HEK293T (cell line): ENCODE data around the gene DKK3.

Experiments
- CTCF ChIA-PET: fragments of 350-600 bp; formaldehyde crosslinking; extraction: SDS; loops from one replicate; lab custom pipeline; 2021; ENCODE audit warnings: antibody characterized with exemption, inconsistent platforms; lab: Yijun Ruan, JAX
- POLR2A ChIA-PET: fragments of 350-600 bp; formaldehyde crosslinking; extraction: SDS; loops from one replicate; lab custom pipeline; 2020; ENCODE audit warnings: antibody characterized with exemption, inconsistent platforms; lab: Yijun Ruan, JAX
- DNase-seq: peaks from one replicate; pipeline ENCODE4 v3.0.0; 2012; ENCODE audit warnings: mixed read lengths; ENCODE audit errors: extremely low spot score
- ARNT ChIP-seq: fragments of 450-650 bp; IDR thresholded peaks from 2 replicates; pipeline ENCODE4 v1.6.1; 2017; ENCODE audit warnings: mild to moderate bottlenecking
- BHLHE40 ChIP-seq: fragments of 450-650 bp; IDR thresholded peaks from 2 replicates; pipeline ENCODE4 v1.6.1; 2016; ENCODE audit warnings: mild to moderate bottlenecking, moderate library complexity, borderline replicate concordance
- CTBP1 ChIP-seq: fragments of 450-650 bp; IDR thresholded peaks from 2 replicates; pipeline ENCODE4 v1.6.1; 2016; ENCODE audit warnings: borderline replicate concordance
- ELF4 ChIP-seq: fragments of 450-650 bp; IDR thresholded peaks from 2 replicates; pipeline ENCODE4 v1.6.1; 2017; ENCODE audit warnings: antibody characterized with exemption
- FOXA1 ChIP-seq: fragments of 450-650 bp; IDR thresholded peaks from 2 replicates; pipeline ENCODE4 v1.6.1; 2016; ENCODE audit warnings: mild to moderate bottlenecking
- FOXK2 ChIP-seq: fragments of 450-650 bp; IDR thresholded peaks from 2 replicates; pipeline ENCODE4 v1.6.1; 2016; ENCODE audit warnings: mild to moderate bottlenecking
- FOXM1 ChIP-seq: fragments of 450-650 bp; IDR thresholded peaks from 2 replicates; pipeline ENCODE4 v1.6.1; 2017; ENCODE audit warnings: mild to moderate bottlenecking, borderline replicate concordance
- HDGF ChIP-seq: fragments of 450-650 bp; IDR thresholded peaks from 2 replicates; pipeline ENCODE4 v1.6.1; 2017; ENCODE audit warnings: antibody characterized with exemption, borderline replicate concordance
- L3MBTL2 ChIP-seq: fragments of 450-650 bp; conservative IDR thresholded peaks from 2 replicates; pipeline ENCODE4 v1.6.1; 2016; ENCODE audit warnings: mild to moderate bottlenecking
- LEF1 ChIP-seq: fragments of 450-650 bp; IDR thresholded peaks from 2 replicates; pipeline ENCODE4 v1.6.1; 2017; ENCODE audit warnings: mild to moderate bottlenecking, borderline replicate concordance
- NFRKB ChIP-seq: fragments of 450-650 bp; IDR thresholded peaks from 2 replicates; pipeline ENCODE4 v1.6.1; 2016; ENCODE audit warnings: mild to moderate bottlenecking, moderate library complexity
- SP1 ChIP-seq: fragments of 450-650 bp; IDR thresholded peaks from 2 replicates; pipeline ENCODE4 v1.6.1; 2017
- SUZ12 ChIP-seq: fragments of 450-650 bp; IDR thresholded peaks from 2 replicates; pipeline ENCODE4 v1.6.1; 2016; ENCODE audit warnings: mild to moderate bottlenecking
- TARDBP ChIP-seq: fragments of 450-650 bp; IDR thresholded peaks from 2 replicates; pipeline ENCODE4 v1.6.1; 2016
- ZNF384 ChIP-seq: fragments of 450-650 bp; IDR thresholded peaks from 2 replicates; pipeline ENCODE4 v1.6.1; 2016
- TF ChIP-seq, protein P1 (sequence below): fragments of 450-650 bp; IDR thresholded peaks from 2 replicates; pipeline ENCODE4 v1.6.1; 2016

DKK3 gene

DNA sequence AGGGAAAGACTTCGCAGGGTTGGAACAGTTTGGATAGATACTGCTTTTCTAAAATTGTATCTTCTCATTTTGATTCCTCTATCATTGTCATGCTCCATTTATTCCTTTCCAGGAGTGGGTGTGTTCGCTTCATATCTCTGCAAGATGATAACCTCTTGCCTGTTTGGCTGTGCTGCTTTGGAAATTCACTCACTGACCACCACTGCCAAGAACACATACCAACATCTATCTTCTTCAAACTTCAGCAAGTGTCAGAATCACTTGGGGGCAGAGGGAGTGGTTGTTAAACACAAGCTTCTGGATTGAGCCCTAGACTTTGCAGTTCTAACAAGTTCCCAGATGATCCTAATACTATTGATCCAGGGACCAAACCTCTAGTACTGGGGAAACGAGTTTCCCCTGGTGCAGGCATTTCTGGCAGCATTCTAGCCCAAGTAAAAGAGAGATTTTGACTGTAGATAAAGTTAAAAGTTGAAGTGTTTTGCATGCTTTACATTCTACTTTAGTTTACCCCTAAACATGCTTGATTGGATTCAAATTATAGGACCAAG, 11.5 kb upstream of the DKK3 start:
- POLR2A ChIA-PET = interaction anchor here (0.6 kb wide), 1 partner anchor 479 kb away, joined by 4 read pairs; no protein-coding TSS in a partner anchor
- CTCF ChIA-PET = interaction anchor here (0.6 kb wide), 1 partner anchor 51 kb away, joined by 3 read pairs; no protein-coding TSS in a partner anchor
- DNase-seq = no peak
- TF ChIP-seq ZNF384 (no peak), ARNT (no peak)

DNA sequence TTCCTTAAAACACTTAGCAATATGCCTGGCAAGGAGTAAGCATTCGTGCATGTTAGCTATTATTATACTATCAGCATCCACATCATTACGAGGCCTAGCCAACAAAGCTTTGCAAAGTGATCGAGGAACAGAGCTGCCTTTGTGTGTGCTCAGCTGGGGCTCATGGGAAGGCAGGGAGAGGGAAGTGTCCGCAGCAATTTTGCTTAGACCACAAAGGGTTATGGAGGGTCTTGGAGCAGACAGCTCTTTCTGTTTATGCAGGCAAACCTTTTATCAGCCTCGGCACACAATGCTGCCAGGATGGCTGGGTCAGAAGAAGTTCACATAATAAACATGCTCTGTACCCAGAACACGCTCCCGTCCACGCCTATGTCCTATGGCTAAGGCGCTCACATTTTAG, 10.9 kb upstream of the DKK3 start:
- ChIA-PET CTCF (interaction anchor here (0.6 to 0.8 kb wide), 2 partner anchors 25 to 51 kb away, joined by 3 read pairs; no protein-coding TSS in a partner anchor), POLR2A (no interaction called here)
- TF ChIP-seq FOXA1 (no peak), ELF4 (no peak), SUZ12 (no peak), HDGF (no peak), TARDBP (no peak), BHLHE40 (no peak), CTBP1 (no peak), L3MBTL2 (no peak), SP1 (no peak), FOXK2 (no peak), LEF1 (no peak)
- DNase-seq = no peak

DNA sequence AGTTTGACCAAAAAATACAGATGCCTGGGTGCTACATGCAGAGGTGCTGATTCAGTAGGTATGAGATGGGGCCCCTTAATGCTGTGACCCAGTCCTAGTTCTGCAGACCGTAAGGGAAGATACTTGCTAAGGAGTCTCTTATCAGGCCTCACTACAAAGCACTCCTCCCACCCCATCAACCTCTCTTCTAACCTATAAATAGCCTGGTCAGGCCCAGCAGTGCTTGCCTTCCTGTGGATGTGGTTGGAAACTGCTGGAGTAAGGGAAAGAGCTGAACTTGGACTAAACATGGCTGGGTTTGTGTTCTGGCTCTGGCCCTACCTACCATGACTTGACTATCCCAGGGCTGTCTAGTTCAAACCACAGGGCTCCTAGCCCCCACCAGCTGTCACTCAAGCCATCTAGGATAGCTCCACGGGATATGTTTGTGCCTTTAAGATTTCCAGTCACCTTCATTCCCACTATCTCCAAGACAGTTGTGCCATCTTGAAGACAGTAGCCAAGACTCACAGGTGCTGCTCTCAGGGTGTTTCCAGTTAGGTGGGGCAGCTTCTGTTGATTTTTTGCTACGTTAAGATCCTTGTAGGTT, 9.5 kb upstream of the DKK3 start:
- no peak for DNase-seq
- TF ChIP-seq FOXK2 = no peak
- ChIA-PET CTCF (interaction anchor here (0.6 kb wide), 1 partner anchor 122 kb away, joined by 4 read pairs; no protein-coding TSS in a partner anchor), POLR2A (interaction anchor here (1.2 kb wide), 1 partner anchor 8 kb away, joined by 3 read pairs; no protein-coding TSS in a partner anchor)

DNA sequence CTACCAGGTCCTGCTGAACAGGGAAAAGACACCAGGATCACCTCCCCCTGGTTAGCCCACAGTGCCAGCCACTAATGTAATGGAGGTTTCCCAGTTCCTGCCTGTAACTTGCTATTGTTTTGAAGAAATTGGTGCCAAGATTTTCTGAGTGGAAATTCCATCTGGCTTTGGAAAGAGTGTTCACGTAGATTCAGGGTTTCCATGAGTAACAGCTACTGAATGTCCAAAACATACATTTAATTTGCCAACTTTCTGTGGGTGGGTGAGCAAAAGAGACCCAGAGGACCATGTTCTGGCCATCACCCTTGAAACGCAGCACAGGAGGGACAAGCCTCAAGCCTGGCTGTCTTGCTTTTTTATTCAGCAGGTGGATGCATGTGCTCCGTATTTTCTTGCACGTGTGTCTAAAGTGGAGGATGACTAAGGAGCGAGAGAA, 8.8 kb upstream of the DKK3 start:
- DNase-seq = no peak
- POLR2A ChIA-PET = no interaction called here
- CTCF ChIA-PET = no interaction called here
- TF ChIP-seq ELF4 (no peak), NFRKB (no peak), LEF1 (no peak), BHLHE40 (no peak), ZNF384 (no peak), FOXK2 (no peak), CTBP1 (no peak), HDGF (no peak), FOXM1 (no peak), ARNT (no peak), TARDBP (no peak), FOXA1 (no peak)

DNA sequence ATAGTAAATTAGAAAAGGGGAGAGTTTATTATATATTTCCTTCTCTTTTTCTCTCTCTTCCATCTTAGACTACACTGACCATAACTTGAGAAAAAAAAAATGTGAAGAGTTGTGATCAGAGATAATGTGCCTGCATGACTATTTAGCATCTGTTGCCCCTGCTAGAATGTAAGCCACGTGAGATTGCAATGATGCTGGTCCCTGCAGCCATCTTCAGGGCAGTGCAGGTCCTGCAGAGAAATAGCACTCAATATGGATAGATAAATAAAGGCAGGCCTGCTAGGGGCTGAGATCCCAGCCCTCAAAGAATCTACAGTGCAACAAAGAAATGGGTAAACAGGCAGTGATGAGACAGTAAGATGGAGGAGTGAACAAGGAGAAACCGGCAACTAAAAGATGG, 7.8 kb upstream of the DKK3 start:
- ChIA-PET POLR2A (no interaction called here), CTCF (no interaction called here)
- no peak for TF ChIP-seq SUZ12
- no peak for TF ChIP-seq LEF1
- TF ChIP-seq FOXA1 = no peak
- no peak for TF ChIP-seq ZNF384
- TF ChIP-seq CTBP1 = no peak
- no peak for TF ChIP-seq HDGF
- no peak for TF ChIP-seq FOXK2
- no peak for TF ChIP-seq FOXM1
- TF ChIP-seq NFRKB = no peak
- no peak for TF ChIP-seq TARDBP
- no peak for TF ChIP-seq ELF4
- DNase-seq = no peak

DNA sequence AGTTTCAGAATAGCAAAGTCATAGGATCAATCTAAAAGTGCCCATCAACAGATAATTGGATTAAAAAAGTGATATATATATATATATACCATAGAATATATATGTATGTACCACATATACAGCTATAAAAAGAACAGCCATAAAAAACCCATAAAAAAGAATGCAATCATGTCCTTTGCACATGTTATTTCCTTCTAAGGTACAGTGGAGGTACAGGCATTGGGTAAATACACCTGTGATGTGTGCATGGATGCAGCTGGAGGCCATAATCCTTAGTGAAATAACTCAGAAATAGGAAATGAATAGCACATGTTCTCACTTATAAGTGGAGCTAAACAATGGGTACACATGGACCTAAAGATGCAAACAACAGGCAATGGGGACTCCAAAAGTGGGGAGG, 7.1 kb upstream of the DKK3 start:
- DNase-seq = no peak
- TF ChIP-seq FOXK2 (no peak), L3MBTL2 (no peak), ARNT (no peak), SUZ12 (no peak), TARDBP (no peak), FOXA1 (no peak), CTBP1 (no peak), BHLHE40 (no peak), SP1 (no peak), ZNF384 (no peak), HDGF (no peak), LEF1 (no peak), ELF4 (no peak), NFRKB (no peak), FOXM1 (no peak)
- TF ChIP-seq, protein P1, sequence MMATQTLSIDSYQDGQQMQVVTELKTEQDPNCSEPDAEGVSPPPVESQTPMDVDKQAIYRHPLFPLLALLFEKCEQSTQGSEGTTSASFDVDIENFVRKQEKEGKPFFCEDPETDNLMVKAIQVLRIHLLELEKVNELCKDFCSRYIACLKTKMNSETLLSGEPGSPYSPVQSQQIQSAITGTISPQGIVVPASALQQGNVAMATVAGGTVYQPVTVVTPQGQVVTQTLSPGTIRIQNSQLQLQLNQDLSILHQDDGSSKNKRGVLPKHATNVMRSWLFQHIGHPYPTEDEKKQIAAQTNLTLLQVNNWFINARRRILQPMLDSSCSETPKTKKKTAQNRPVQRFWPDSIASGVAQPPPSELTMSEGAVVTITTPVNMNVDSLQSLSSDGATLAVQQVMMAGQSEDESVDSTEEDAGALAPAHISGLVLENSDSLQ = no peak
- POLR2A ChIA-PET = no interaction called here
- CTCF ChIA-PET = no interaction called here

DNA sequence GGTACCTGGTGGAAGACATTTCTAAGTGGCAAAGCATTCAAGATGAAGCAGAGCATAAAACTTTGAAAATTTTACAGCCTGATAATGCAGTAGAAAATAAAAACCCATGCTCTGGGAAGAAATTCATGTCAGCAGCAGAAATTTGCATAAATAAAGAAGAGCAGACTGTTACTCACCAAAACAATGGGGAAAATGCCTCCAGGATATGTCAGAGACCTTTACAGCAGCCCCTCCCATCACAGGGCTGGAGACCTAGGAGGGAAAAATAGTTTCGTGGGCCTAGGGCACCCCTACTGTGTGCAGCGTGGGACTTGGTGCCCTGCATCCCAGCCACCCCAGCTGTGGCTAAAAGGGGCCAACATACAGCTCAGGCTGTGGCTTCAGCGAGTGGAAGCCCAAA, 5.4 kb upstream of the DKK3 start:
- ChIA-PET CTCF (no interaction called here), POLR2A (no interaction called here)
- TF ChIP-seq ZNF384 = no peak
- no peak for TF ChIP-seq TARDBP
- TF ChIP-seq, protein P1 = no peak
- no peak for TF ChIP-seq ARNT
- no peak for TF ChIP-seq BHLHE40
- TF ChIP-seq FOXM1 = no peak
- TF ChIP-seq FOXK2 = no peak
- TF ChIP-seq SUZ12 = no peak
- DNase-seq = no peak
